Measurements from ENCODE around the gene BOC.

The BOC gene

DNA sequence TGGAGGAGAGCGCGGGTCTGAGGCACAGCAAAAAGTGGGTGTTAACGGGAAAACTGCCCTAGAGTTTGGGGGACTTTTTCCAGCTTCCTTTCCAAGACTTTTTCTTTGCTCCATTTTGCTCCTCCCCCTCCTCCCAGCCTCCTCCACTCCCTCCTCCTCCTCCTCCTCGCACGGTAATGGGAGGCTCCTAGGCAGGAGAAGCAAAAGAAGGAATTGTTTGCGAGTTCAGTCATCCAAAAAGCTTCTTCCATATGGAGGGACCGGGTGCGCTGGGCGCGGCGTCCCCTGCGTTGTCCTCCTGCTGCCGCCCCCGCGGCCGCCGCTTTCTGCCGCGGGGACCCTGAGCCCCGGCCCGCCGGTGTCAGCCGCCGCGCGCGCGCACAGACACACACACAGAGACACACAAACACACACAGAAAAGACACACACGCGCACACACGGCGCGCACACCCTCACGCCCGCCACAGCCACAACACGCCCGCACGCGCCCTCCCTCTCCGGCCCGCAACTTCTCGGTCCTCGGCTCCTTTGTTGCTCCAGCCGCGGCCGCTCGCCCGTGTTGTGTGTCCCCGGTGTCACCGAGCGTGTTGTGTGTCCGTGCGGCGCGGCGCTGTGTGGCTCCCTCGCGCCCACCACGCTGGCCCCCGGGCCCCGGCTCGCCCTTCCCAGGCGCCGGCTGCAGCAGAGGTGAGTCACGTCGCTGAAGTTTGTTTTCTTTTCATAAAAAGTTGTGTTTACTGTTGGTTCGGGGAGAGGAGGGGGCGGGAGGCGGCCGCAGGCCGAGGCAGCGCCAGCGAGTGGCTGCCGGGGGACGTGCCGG lies at the start of gene BOC:
Gene BOC, plus strand, starts transcription at position 228 of the 820 bp plus-strand sequence. CDS start 38,246 bp downstream, outside the sequence.
- Mint-ChIP-seq H3K4me1 (peaks cover 62% of the 10 kb centered on the region), H3K27ac (peak within 1 kb of the TSS; percentile 97 to 99 (median 99)), H3K4me3 (peak within 1 kb of the TSS; percentile 94 to 95 (median 95)), H3K9me3 (no peaks in the 10 kb centered on the region), H3K27me3 (ENCODE audit: low read depth) (peaks cover 3% of the 10 kb centered on the region), H3K36me3 (ENCODE audit: low read depth) (peaks cover 23% of the 10 kb centered on the region)
- no peak for TF ChIP-seq CTCF (IDR thresholded peaks at IDR 0.05; ENCODE audit: unreplicated experiment in 3 of 3)

- no peaks in the 10 kb centered on the region for H3K9me3 Mint-ChIP-seq
- H3K27ac Mint-ChIP-seq: peak overlapping the region in 2 of 3 experiments; percentile 43 to 74
- H3K27me3 Mint-ChIP-seq (ENCODE audit: low read depth): no peaks in the 10 kb centered on the region
- no peak for TF ChIP-seq CTCF (IDR thresholded peaks at IDR 0.05; ENCODE audit: unreplicated experiment in 3 of 3)
- H3K36me3 Mint-ChIP-seq (ENCODE audit: low read depth): no peaks in the 10 kb centered on the region
- peaks cover 41% of the 10 kb centered on the region for H3K4me1 Mint-ChIP-seq
- no peak overlapping the region for H3K4me3 Mint-ChIP-seq
Observed at GRCh38 chr3:113161661-113162060, 49.7 kb upstream of the BOC start.

GRCh38 chr3:113163152-113163551 lies 48.2 kb upstream of the BOC start:
- Mint-ChIP-seq H3K27ac (peak overlapping the region; percentile 69 to 76 (median 74)), H3K4me1 (peaks cover 28% of the 10 kb centered on the region), H3K27me3 (ENCODE audit: low read depth) (no peaks in the 10 kb centered on the region), H3K9me3 (no peaks in the 10 kb centered on the region), H3K4me3 (no peak overlapping the region), H3K36me3 (ENCODE audit: low read depth) (no peaks in the 10 kb centered on the region)
- TF ChIP-seq CTCF (IDR thresholded peaks at IDR 0.05; ENCODE audit: unreplicated experiment in 3 of 3): no peak

DNA sequence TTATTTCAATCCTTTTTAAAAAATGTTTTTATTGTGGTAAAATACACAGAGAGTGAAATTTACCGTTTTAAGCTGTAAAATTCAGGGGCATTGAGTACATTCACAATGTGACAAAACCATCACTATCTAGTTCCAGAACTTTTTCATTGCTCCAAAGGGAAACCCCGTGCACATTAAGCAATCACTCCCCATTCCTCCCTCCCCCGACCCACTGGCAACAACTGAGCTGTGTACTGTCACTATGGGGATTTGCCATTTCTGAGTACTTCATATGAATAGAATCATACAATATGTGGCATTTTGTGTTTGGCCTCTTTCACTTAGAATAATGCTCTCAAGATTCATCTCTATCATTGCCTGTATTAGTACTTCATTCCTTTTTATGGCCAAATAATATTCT lies 45.5 kb upstream of the BOC start:
- Mint-ChIP-seq H3K4me1 (peaks cover 20% of the 10 kb centered on the region), H3K9me3 (no peaks in the 10 kb centered on the region), H3K27ac (no peak overlapping the region), H3K36me3 (ENCODE audit: low read depth) (no peaks in the 10 kb centered on the region), H3K27me3 (ENCODE audit: low read depth) (peaks cover 9% of the 10 kb centered on the region), H3K4me3 (no peak overlapping the region)
- TF ChIP-seq CTCF (IDR thresholded peaks at IDR 0.05; ENCODE audit: unreplicated experiment in 3 of 3): no peak

DNA sequence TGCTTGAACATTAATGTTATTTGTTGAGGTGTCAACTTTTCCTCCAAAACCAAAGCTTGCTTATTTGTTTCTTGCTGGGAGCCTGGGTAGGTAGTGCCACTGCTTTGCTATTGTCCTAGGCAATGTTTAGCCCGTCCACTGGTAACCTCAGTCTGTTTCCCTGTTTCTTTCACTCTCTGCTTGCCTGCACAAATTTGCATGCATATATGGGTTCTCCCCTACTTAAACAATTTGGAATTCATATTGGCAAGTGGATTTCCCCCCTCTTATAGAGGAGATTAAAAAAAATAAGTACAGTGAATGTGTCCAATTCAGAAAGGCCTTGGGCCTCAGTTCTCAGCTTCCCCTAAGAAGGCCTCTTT lies 45.0 kb upstream of the BOC start:
- Mint-ChIP-seq H3K9me3 (no peaks in the 10 kb centered on the region), H3K4me1 (peaks cover 20% of the 10 kb centered on the region), H3K27ac (no peak overlapping the region), H3K4me3 (peak overlapping the region in 2 of 3 experiments; percentile 44 to 55), H3K27me3 (ENCODE audit: low read depth) (peaks cover 10% of the 10 kb centered on the region), H3K36me3 (ENCODE audit: low read depth) (no peaks in the 10 kb centered on the region)
- no peak for TF ChIP-seq CTCF (IDR thresholded peaks at IDR 0.05; ENCODE audit: unreplicated experiment in 3 of 3)
